22Rv1 (cell line): Measurements from ENCODE around the gene SPATA3.

Experiments used
- ZFX ChIP-seq: fragments of 450-650 bp; IDR thresholded peaks from 2 replicates; pipeline ENCODE4 v1.6.1; 2017; ENCODE audit warnings: antibody characterized with exemption, borderline replicate concordance
- TF ChIP-seq, protein P1 (sequence below): fragments of 450-650 bp; IDR thresholded peaks from 2 replicates; pipeline ENCODE4 v1.5.1; 2017; ENCODE audit warnings: mild to moderate bottlenecking

DNA sequence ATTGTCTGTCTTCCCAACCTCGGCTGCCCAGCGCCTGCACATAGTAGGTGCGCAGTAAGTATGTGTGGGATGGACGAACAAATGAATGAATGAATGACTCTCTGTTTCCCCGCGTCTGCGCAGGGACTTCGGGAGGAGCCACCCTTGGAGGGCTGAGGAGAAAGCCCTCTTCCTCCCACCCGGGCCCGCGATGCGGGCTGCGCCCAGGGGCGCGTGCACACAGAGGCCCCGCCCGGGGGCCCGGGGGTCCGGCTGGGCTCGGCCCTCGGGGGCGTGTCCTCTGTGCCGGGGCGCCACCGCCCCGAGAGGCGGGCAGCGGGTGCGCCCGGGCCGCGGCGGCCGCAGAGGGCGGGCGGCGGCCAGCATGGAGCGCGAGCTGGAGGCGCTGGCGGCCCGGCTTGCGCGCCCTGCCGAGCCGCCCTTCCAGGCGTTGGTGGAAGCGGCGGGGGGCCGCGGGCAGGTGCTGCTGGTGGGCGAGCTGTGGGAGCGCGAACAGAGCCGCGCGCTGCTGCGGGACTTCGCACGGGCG is 41.3 kb downstream of the SPATA3 start, which contains the start of gene C2orf72:
- TF ChIP-seq, protein P1, sequence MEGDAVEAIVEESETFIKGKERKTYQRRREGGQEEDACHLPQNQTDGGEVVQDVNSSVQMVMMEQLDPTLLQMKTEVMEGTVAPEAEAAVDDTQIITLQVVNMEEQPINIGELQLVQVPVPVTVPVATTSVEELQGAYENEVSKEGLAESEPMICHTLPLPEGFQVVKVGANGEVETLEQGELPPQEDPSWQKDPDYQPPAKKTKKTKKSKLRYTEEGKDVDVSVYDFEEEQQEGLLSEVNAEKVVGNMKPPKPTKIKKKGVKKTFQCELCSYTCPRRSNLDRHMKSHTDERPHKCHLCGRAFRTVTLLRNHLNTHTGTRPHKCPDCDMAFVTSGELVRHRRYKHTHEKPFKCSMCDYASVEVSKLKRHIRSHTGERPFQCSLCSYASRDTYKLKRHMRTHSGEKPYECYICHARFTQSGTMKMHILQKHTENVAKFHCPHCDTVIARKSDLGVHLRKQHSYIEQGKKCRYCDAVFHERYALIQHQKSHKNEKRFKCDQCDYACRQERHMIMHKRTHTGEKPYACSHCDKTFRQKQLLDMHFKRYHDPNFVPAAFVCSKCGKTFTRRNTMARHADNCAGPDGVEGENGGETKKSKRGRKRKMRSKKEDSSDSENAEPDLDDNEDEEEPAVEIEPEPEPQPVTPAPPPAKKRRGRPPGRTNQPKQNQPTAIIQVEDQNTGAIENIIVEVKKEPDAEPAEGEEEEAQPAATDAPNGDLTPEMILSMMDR = no peak
- TF ChIP-seq ZFX = no peak
